NOMO-1 (cell line): ENCODE data around the gene DUS4L.
"Not testable (repeated sequence)": the region's sequence is repeated elsewhere in the genome, so short reads cannot be mapped to it uniquely, and the experiment has no call there.

Experiments
- DNase-seq, 2 experiments: peaks; one replicate each; lab custom pipeline; 2025; ENCODE audit not compliant: unreplicated experiment in 2 of 2; lab: John Stamatoyannopoulos, UW

DUS4L gene, protein sequence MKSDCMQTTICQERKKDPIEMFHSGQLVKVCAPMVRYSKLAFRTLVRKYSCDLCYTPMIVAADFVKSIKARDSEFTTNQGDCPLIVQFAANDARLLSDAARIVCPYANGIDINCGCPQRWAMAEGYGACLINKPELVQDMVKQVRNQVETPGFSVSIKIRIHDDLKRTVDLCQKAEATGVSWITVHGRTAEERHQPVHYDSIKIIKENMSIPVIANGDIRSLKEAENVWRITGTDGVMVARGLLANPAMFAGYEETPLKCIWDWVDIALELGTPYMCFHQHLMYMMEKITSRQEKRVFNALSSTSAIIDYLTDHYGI

DNA sequence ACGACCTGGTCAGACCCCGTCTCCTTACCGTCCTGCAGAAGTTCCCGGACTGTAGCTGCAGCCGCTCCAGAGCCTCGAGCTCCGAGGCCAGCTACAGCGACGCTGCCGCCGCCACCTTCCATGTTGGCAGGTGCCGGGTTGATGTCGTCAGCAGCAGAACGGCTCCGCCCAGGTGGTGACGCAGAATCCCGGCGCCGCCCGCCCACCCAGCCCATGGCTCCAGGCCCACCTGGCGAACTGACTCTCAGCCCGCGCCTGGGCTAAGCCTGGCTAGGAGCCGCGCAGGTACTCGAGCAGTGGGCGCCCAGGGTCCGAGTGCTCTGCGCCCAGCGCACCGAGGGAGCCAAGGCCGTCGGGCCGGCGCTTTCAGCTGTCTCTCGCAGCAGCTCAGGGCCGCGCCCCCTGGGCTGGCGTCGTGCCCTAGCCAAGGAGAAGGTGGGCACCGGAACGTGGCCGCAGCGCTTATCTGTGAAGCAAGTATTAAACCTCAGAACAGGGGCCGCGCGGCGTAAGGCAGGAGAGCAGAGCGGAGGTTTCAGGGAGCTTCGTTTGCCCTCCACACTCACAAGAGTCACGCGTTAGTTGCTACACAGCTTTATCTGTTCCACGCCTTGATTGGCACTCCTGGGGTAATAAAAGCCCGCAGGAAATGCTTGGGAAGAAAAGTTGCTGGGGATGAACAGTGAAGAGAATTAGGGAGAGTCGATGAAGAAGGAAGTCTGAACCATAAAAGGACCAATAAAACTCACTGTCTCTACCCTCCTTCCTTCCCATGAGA lies at the start of gene DUS4L, which contains the start of gene COG5:
TSS of gene DUS4L (plus strand) at position 197 of the 778 bp plus-strand sequence. CDS start 3,100 bp downstream, outside the sequence.
TSS of gene COG5 (minus strand) at position 146 of the 778 bp plus-strand sequence. CDS start at position 122, 24 bp downstream.
- DNase-seq = peak; percentile 12 to 16

DNA sequence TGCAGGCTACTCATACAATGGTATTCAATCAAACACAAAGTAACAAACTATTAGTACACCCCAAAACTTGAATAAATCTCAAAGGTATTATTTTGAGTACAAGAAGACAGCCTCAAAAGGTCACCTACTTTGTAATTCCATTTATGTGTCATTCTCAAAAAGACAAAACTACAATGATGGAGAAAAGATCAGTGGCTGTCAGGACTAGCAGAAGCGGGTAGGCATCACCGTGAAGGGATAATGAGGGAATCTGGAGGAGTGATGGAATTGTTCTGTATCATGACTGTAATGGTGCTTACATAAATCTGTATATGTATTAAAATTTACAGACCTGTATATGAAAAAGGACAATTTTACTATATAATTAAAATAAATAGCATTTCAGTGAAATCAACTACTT lies 37.1 kb upstream of the DUS4L start:
- DNase-seq = no peak

DNA sequence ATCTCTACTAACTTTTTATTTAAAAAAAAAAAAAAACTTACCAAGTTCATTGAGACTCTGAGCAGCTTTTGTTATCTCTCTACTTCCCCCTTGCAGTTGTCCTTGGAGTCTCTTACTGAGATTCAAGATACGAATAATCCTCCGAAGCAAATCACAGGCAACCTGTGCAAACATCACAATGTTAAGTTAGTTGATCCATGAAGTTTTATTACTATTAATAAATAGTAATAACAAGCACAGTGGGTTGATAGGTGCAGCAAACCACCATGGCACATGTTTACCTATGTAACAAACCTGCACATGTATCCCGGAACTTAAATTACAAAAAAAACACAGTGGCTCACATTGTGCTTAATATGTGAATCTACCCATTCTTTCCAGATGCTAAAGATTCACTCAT lies 36.6 kb upstream of the DUS4L start:
- DNase-seq = no peak

DNA sequence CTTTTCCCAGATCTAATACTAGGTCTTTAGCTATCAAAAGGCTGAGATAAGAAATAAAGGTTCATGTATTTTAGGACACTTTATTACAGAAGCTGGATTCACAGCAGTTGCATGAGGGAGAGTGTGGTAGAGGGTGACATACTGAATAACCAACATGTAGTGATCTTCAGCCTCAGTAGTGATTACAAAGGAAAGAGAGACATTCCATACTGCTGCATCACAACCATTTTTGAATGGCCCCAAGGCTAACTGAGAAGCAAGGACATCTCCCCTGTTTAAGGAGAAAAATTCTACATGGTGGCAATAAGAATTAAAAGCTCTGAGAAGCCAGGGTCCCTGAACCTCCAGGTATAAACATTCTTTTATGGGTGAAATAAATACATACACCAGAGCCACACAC lies 35.3 kb upstream of the DUS4L start:
- no peak for DNase-seq

DNA sequence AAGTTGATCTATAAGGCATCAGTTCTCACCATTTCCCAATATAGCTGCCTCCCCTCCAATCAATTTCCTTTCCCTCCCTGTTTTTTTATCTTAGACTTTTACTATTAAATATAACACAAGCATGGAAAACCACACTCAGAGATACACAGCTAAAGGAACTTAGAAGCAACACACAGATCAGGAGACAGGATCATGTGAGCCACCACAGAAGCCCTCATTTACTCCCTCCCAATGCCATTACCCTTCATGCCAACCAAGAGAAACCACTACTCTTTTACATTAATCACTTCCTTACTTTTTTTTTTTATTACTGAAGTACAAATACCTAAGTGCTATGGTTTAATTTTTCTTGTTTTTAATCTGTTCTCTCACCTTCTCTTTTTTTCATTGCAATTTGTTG lies 33.0 kb upstream of the DUS4L start:
- DNase-seq = no peak

DNA sequence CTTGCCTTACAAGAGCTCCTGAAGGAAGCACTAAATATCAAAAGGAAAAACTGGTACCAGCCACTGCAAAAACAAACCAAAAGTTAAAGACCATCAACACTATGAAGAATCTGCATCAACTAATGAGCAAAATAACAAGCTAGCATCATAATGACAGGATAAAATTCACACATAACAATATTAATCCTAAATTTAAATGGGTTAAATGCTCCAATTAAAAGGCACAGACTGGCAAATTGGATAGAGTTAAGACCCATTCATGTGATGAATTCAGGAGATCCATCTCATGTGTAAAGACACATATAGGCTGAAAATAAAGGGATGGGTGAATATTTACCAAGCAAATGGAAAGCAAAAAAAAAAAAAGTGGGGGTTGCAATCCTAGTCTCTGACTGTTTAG lies 29.6 kb upstream of the DUS4L start:
- DNase-seq = no peak

DNA sequence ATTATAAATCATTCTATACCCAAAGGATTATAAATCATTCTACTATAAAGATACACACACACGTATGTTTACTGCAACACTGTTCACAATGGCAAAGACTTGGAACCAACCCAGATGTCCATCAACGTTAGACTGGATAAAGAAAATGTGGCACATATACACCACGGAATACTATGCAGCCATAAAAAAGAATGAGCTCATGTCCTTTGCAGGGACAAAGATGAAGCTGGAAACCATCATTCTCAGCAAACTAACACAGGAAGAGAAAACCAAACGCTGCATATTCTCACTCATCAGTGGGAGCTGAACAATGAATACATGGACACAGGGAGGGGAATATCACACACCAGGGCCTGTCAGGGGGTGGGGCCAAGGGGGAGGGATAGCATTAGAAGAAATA lies 26.5 kb upstream of the DUS4L start:
- not testable (repeated sequence) for DNase-seq

DNA sequence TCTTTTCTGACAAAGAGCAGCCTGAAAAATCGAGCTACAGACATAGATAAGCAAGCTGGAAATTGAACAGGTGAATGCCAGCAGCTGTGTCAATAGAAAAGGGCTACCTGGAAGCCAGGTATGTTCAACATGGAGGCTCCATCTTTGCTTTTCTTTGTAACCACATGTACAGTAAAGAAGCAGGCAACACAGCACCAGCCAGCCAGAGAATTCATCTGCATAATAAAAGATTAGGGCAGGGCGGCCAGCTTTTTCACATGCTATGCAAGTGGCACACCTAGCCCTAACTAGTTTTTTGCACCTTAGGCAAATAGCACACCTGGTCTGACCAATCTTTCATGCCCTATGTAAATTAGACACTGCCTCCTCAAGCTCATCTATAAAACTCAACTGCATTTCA lies 25.8 kb upstream of the DUS4L start:
- DNase-seq = no peak

DNA sequence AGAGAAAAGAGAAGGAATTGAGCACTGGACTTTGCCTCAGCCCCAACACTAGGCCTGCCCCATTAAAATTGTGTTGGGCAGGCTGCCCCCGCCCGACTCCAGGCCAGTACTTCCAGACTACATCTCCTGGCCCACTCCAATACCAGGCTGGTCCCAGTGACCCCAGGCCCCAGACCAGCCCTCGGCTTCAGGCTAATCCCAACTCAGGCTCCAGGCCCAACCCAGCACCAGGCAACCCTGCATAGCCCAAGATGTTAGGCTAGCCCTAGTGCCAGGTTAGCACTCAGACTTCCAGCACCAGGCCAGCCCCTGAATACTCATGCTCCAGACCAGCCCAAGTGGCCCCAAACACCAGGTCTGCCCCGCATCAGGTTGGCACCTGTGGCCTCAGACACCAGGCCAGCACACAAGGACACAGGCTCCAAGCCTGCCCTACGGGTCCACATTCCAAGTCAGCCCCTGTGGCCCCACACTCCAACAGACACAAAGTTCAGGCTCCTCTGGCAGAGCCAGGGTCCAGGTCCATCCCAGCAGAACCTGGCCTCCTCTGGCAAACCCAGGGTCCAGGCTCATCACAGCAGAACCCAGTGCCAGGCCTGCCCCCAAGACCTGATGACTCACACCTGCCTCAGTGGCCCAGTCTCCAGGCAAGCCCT lies 20.3 kb upstream of the DUS4L start:
- no peak for DNase-seq

DNA sequence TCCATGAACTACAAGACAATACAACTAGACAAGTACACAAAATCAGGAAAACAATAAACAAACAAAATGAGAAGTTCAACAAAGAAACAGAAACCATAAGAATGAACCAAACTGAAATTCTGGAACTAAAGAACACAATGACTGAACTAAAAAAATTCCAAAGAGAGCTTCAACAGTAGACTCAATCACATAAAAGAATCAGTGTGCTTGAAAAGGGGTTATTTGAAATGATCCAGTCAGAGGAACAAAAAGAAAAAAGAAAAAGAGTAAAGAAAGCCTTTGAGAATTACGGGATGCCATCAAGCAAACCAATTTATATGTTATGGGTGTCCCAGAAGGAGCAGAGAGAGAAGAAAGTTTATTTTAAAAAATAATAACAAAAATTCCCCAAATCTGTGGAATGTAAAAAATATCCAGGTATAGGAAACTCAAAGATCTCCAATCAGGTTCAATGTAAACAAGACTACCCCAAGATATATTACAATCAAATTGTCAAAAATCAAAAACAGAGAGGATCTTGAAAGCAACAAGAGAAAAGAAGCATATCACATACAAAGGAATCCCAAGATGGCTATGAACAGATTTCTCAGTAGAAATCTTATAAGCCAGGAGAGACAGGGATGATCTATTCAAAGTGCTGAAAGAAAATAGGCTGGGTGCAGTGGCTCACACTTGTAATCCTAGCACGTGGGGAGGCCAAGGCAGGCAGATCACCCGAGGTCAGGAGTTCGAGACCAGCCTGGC lies 18.8 kb upstream of the DUS4L start:
- DNase-seq = no peak

DNA sequence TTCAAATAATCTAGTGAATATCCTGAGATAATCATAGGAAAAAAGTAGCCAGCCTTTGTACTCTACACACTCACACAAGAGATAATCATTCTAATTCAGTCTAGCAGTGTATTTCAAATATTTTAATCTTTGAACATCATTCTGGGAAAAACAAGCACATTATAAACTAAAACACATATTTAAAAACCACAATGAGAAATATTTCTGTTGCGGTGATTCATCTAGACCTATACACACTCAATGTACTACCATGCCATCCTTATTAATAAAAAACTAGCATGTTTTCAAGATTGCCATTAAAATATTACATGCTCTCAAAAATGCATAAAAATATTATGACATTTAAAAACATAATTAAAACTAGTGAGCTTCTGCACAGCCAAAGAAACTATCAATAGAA lies 11.8 kb upstream of the DUS4L start:
- DNase-seq = no peak

DNA sequence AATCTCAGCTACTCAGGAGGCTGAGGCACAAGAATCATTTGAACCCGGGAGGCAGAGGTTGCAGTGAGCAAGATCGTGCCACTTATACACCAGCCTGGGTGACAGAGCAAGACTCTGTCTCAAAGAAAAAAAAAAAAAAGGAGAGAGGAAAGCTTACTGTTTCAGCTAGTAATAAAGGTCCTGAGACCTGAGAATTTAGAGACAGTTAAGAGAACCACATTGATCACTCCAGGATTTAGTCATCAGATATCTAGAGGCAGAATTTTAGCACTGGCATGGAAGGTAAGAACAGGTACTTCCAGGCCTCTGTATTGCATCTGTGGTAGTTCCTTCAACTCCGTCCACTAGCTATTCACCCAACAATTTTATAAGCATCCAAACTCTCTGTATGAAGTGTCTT lies 7.9 kb upstream of the DUS4L start:
- no peak for DNase-seq

DNA sequence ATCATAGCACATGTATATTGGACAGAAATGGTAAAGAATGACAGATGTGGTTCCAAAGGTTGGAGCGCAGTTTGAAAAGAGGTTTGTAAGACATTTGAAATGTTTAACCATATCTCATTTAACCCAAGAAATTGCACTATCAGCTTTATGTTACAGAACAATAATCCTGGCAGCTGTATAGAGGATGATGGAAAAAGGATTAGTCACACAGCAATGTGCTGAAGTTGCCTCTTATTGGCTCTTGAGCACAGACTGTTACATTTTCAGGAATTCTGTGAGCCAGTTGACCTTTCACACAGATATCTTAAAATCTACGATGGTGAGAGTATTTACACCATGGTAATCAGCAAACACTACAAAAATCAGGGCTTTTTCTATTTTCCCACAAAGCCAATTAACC lies 3.9 kb upstream of the DUS4L start:
- DNase-seq = no peak

DNA sequence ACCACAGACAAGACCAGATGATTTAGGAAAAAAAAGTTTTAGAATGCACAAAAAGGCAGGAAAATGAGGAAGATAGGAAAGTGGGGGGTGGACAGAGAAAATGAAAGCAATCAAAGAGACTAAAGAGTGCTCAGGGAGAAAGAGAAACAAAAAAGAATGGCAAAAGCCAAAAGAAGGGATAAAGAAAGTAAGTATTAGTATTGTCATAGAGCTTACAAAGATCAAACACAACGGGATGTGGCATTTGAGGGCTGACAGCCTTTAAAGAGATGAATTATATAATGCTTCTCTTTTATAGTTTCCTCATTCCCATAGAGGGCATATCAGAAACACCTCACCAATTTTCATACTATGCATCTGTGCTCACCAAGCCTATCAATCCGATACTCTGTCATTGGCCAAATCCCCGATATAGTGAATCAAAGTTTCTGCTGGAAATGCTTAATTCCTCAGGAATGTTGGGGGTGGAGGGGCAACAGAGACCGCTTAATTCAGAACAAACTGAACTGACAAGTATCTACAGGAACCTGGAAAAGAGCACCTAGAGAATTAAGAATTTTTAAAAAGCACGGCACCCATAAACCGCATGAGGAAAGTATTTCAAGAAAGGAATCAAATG lies 2.8 kb upstream of the DUS4L start:
- DNase-seq = no peak

DNA sequence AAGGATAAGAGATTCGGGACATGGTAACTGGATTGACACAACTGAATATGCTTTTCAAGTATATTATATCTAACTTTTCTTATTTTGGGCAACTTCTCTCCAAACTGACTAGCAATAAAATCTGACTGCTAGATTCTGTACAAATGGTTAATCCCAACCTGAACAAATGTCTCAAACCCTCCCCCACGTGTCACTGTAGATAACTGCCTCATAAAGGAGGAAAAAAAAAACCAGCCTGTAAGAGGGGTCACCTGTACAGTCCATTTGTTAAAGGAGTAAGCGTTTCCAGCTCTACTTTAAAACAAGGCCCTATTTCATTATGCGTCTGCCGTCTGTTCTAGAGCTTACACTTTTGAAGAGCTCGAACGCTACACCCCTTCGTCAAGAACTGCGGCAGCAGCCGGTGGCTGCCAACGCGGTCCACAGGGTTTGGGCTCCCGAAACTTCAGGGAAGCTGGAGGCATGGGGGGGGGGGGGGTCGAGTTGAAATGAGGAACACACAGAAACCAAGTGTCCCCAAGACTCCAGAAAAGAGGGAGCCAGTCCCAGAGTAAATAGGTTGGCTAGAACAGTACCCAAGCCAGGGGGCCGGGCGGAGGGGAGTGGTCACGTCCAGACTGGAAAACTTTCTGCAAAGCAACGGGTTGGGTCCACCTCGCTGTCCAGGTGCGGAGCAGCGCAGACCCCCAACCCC lies 543 bp upstream of the DUS4L start:
- DNase-seq = no peak

DNA sequence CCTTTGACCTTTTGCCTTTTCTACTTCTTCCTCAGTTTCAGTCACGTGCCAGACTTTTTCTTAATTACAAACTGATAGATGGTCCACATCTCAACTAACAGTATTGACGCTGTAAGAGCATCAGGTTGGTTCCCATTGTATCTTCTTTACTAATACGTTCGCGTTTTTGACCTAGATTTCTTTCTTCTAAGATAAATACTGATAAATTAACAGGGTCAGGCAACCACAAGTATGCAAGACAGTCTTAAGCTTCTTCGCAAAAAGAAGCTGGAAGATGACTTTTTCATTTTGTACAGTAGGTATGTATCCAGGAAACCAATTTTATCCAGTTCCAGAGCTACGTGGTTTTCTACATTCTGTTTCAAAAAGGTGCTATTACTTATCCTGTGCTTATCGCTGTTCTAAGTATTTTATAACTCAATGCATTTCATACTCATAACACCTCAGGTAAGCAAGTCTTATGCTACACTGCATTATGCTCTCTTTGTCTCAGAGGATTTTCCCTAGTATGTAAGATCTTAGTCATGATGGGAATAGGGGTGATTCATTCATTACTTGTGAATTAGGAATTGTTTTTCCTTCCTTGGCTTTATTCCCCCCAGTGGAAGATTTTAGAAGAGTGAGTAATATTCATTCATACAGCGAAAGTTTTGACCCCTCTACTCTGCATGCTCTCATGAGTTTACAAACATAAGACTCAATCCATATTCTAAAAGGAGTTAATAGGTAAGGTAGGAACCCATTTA lies 955 bp downstream of the DUS4L start:
- no peak for DNase-seq

DNA sequence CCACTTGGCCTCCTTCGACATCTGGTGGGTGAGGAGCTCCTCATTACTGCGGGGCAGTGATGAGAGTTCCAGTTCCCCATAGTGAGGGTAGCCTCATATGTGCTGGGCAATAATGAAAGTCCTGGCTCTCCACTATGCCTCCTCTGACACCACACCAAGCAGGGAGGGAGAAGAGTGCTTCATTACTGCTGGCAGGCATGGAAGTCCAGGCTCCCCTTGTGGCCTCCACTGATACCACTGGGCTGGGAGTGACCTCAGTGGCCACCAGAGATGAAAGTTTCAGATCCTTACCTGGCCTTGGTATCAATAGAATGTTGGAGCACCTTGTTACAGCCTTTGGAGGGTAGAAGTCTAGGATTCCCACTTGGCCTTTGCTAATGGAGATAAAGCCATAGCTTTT lies 6.5 kb downstream of the DUS4L start:
- no peak for DNase-seq

DNA sequence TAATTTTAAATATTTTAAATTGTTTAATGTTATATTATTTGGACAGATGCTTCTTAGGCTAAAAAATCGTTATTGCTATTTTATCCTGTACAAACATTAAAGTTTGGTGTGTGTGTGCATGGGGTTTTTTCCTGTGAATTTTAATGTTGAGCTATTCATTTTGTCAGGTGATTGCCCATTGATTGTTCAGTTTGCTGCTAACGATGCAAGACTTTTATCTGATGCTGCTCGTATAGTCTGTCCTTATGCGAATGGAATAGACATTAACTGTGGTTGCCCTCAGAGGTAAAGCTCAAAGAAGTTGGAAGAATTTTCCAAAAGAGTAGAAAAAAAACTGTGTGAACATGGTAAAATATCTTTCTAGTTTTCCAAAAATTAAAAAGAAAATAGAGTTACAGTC lies 9.8 kb downstream of the DUS4L start:
- no peak for DNase-seq

DNA sequence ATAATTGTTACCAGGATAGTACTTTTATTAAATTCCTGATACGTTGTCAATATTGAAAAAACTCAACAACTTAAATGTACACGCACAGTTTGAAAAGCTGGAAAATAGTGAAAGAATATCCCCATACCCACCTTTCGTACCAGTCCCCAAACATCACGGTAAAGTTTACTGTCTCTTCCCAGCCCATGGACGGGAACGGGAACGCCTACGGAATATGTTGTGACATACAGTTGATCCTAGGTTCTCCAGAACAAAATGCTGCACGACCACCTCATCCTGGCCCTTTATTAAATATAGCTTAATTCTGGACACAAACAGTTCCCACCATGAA lies 15.7 kb downstream of the DUS4L start:
- DNase-seq = no peak
